HG03097 (cell line): ENCODE measurements around the gene TAF5.
"Not testable (repeated sequence)": the region's sequence is repeated elsewhere in the genome, so short reads cannot be mapped to it uniquely, and the experiment has no call there.

Source experiments
- ATAC-seq: cut with Tn5 transposase; IDR thresholded peaks from one replicate; pipeline ENCODE4 v1.9.1; 2021; ENCODE audit not compliant: unreplicated experiment, low FRiP score

The TAF5 gene

DNA sequence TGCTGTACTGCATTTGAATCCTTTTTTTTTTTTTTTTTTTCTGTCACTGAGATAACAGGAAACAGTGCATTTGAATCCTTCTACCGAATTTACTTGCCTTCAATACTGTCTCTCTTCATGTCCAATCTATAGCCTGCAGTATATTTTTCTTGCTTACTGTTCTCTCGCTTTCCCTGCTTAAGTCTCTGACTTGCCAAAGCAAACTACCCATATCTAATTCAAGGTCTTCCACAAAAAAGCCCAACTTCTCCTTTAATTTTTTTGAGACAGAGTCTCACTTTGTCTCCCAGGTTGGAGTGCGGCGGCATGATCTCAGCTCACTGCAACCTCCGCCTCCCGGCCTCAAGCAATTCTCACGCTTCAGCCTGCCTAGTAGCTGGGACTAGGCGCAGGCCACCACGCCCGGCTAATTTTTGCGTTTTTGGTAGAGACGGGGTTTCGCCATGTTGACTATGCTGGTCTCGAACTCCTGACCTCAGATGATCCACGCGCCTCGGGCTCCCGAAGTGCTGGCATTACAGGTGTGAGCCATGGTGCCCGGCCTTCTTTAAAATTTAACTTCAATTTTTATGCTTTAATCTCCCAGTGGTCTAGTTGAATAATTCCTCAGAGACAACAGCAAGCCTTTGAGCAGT lies 29.5 kb downstream of the TAF5 start:
- ATAC-seq, result no peak

DNA sequence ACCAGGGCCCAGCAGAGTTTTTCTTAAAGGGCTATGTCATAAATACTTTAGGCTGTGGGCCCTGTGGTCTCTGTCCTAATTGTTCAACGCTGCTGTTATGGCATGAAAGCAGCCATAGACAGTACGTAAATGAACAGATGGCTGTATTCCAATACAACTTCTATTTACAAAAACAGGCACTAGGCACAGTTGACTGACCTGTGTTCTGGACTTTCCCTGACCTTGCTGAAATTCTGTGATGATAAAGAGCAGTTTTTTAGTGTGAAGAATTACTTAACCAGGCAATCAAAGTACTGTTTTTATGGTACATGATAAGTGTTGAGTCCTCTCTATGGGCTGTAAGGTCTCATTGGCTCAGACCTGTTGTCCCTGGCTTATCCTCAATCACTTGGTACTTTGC lies 45.8 kb downstream of the TAF5 start:
- no peak for ATAC-seq

DNA sequence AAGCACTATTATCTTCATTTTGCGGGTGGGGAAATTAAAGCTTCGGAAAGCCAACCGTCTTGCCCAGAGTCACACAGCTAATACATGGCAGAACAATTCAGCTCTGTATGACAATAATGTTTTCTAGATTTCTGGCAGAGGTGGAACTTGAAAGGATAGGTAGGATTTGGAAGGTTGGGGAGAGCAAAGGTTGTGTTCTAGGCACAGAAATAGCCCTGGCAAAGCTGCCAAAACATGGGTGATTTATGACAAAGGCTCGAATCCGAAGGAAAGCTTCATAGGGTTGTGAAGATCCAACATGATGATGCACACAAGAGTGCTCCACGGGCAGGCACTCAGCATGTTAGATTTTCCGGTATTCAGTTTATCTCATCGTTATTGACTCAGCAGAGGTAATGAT lies 47.8 kb downstream of the TAF5 start:
- no peak for ATAC-seq

DNA sequence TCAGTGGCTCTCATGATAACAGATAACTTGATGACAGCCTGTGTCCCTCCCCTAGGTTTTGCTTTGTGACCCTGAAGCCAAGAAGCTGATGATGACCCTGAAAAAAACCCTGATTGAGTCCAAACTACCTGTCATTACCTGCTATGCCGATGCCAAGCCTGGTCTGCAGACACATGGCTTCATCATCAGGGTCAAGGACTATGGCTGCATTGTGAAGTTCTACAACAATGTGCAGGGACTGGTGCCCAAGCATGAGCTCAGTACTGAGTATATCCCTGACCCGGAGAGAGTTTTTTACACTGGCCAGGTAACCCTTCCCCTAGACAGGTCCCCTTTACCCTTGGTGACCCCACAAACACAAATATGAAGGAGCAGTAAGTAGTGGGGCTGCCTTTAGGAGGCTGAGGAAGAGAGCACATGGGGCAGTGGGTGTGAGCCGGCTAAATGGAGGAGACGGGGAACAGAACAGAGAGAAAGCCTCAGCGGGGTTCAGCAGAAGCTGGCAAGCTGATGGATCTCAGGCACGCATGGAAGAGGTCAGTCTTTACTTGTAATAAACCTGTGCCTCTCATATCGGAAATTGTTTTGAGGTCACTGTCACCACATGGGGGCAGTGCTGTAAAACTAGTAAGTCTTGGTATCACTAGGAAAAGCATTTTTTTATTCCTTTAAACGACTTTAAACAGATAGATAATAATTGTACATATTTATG lies 48.8 kb downstream of the TAF5 start:
- no peak for ATAC-seq

DNA sequence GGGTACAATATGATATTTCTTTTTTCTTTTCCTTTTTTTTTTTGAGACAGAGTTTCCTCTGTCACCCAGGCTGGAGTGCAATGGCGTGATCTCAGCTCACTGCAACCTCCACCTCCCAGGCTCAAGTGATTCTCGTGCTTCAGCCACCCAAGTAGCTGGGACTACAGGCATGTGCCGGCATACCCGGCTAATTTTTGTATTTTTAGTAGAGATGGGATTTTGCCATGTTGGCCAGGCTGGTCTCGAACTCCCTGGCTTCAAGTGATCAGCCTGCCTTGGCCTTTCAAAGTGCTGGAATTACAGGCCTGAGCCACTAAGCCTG lies 49.3 kb downstream of the TAF5 start:
- not testable (repeated sequence) for ATAC-seq

DNA sequence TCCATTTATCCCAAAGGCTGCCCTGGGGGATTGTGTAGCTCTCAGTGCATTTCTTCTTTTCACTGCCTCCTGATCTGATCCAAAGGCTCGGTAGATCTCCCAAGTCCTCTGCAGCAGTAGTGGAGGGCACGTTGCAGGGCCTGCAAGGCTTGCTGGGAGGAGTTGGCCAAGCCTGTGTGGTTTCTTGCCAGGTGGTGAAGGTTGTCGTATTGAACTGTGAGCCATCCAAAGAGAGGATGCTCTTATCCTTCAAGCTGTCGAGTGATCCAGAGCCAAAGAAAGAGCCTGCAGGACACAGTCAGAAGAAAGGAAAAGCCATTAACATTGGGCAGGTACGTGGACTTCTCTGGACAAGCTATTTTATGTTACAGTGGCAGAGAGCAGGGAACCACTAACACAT lies 49.8 kb downstream of the TAF5 start:
- ATAC-seq, result no peak

DNA sequence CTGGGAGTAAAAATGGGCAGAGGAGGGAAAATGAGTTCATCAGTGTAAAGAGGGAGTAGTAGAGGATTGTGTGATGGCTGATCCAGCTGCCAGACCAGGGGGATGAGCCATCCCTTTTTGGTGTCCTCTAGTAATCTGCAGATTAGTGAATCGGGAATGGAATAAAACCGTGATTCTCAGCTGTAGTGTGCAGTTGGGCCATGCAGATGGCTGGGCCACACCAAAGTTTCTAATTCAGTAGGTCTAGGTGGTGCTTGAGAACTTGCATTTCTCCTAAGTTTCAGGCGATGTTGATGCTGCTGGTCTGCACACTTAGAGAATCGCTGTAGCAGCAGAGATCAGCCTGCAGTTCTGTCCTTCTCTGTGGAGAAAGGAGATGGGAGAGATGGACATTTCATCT lies 51.3 kb downstream of the TAF5 start:
- ATAC-seq, result no peak

DNA sequence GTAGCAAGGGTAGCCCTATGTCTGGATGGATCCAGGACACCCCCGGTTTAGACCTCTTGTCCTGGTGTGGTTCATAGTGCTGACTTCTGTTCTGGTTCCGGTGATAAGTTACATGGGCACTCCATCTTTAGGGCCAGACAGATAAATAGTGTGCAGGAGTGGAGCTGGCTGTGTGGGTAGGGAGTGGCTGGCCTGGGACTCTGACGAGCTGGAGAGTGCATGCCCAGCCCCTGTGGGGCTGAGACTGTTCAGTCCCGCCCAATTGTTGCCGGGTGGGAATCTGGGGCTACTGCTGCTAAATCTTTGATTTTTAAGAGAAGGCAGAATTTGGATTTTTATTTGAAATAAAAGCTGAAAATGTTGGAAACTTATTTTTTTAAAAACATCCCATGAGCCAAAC lies 56.0 kb downstream of the TAF5 start:
- no peak for ATAC-seq

DNA sequence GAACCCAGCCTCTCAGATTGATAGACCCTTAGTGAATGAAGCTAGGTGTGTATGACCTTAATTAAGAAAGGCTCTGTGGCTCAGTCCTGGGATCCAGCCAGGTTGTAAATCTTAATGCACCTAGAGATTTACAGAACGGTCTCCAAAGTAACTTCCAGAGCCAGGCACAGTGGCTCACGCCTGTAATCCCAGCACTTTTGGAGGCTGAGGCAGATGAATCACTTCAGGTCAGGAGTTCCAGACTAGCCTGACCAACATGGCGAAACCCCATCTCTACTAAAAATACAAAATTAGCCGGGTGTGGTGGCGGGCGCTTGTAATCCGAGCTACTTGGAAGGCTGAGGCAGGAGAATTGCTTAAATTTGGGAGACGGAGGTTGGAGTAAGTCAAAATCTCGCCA lies 60.1 kb downstream of the TAF5 start:
- no peak for ATAC-seq

DNA sequence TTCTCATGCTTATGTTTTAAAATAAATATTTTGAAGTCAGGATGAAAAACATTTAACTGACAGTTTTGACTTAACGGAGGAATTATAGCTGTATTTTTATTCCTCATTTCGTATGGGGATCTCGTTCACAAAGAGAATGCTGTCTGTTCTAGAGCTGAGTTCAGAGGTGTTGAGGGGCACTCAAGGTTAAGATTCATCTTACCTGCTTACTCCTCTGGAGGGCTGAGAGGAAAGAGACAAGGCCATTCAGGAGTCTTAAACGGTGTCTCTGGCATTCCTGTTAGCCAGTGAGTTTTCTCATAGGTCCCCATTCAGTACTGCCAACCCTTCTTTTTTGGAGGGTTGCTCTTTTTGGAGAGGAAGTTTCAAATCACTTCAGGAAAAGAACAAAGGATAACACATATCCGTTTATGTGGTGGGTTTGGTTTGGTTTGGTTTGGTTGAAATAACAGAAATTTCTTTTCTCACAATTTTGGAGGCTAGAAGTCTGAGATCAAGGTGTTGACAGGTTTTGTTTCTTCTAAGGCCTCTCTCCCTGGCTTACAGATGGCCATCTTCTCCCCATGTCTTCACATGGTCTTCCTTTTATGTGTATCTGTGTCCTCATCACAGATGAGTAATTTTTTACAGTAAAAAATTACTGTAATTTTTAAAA lies 61.3 kb downstream of the TAF5 start:
- no peak for ATAC-seq

DNA sequence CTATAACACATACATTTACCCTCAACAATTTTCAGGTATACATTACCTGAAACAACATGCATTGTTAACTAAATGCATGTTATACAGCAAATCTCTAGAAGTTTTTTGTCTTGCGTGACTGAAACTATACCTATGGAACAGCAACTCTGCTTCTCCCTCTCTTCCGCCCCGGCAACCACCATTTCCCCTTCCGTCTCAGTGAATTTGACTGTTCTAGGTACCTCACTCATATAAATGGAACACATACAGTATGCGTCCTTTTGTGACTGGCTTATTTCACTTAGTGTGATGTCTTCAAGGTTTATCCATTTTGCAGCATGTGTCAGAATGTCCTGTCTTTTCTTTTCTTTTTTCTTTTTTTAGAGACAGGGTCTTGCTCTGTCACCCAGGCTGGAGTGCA lies 61.9 kb downstream of the TAF5 start:
- no peak for ATAC-seq

DNA sequence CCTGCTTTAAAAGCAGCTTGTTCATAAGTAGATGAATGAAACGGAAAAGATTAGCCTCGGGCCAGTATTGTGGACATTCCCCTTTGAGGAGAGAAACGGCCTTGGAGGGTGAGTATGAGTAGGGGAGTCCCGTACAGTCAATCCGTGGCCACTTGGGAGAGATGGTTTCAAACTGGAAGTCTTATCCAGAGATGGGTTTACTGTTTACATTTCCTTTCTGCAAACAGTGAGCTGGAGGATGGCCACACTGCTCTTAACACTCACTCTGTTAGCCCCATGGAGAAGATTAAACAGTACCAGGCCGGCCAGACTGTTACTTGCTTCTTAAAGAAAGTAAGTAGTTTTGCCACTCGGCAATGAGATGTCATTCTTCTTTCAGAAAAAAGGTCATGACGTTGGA lies 64.1 kb downstream of the TAF5 start:
- ATAC-seq, result no peak

DNA sequence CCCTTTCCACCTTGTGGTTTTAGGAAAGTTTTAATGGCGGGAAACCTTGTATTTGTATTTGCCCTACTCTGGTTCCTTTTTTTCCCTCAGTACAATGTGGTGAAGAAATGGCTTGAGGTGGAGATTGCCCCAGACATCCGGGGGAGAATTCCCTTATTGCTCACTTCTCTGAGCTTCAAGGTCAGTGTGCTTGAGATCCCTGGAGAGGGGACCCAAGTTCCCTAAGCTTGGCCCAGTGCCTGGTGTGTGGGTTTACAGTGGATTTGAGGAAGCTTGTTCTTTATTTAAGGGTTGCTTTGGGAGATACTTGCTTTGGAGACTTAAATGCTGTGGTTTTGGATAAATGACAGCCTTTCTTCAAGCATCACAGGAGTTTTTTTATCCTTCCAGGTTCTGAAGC lies 66.1 kb downstream of the TAF5 start:
- ATAC-seq, result no peak
